Suprapubic skin (tissue), 4 donors: ENCODE results near the gene BTBD2.

Source experiments
- CTCF ChIP-seq, 2 donors: fragments of 200-600 bp in 1 of 2; fragments of 450-650 bp in 1 of 2; sonication (generic) in 1 of 2; IDR thresholded peaks; one replicate each; pipeline ENCODE4 v1.5.1; 2016 to 2019; ENCODE audit warnings: antibody characterized with exemption in 2 of 2, mild to moderate bottlenecking in 1 of 2, moderate library complexity in 1 of 2
- EP300 ChIP-seq: sonication (generic); formaldehyde crosslinking; IDR thresholded peaks from one replicate; pipeline ENCODE4 v1.6.1; 2017; ENCODE audit warnings: antibody characterized with exemption
- POLR2A ChIP-seq, 2 donors: fragments of 450-650 bp; IDR thresholded peaks; one replicate each; pipeline ENCODE4 v1.6.1; 2017; ENCODE audit warnings: antibody characterized with exemption in 2 of 2, mild to moderate bottlenecking in 2 of 2, moderate library complexity in 2 of 2
- POLR2AphosphoS5 ChIP-seq, 3 donors: sonication (generic); formaldehyde crosslinking; IDR thresholded peaks; one replicate each; pipeline ENCODE4 v1.6.1; 2017; ENCODE audit warnings: antibody characterized with exemption in 3 of 3

- TF ChIP-seq CTCF (IDR thresholded peaks at IDR 0.05) (no peak), POLR2AphosphoS5 (IDR thresholded peaks at IDR 0.05) (no peak), POLR2A (IDR thresholded peaks at IDR 0.05) (no peak), EP300 (no peak)
Measured at GRCh38 chr19:2064395-2064787, 48.9 kb upstream of the BTBD2 start.
